NCI-H2107 treated with DMSO at 0.1 percent for 48 hours (cell line): ENCODE results near the gene SPEN.
A peak's percentile ranks its signal among the peaks of the same experiment; 100 is the strongest.
"Not testable (repeated sequence)": the region's sequence is repeated elsewhere in the genome, so short reads cannot be mapped to it uniquely, and the experiment has no call there.

Experiments used
- DNase-seq: peaks from one replicate; lab custom pipeline; 2025; ENCODE audit not compliant: unreplicated experiment; lab: John Stamatoyannopoulos, UW

The SPEN gene

DNA sequence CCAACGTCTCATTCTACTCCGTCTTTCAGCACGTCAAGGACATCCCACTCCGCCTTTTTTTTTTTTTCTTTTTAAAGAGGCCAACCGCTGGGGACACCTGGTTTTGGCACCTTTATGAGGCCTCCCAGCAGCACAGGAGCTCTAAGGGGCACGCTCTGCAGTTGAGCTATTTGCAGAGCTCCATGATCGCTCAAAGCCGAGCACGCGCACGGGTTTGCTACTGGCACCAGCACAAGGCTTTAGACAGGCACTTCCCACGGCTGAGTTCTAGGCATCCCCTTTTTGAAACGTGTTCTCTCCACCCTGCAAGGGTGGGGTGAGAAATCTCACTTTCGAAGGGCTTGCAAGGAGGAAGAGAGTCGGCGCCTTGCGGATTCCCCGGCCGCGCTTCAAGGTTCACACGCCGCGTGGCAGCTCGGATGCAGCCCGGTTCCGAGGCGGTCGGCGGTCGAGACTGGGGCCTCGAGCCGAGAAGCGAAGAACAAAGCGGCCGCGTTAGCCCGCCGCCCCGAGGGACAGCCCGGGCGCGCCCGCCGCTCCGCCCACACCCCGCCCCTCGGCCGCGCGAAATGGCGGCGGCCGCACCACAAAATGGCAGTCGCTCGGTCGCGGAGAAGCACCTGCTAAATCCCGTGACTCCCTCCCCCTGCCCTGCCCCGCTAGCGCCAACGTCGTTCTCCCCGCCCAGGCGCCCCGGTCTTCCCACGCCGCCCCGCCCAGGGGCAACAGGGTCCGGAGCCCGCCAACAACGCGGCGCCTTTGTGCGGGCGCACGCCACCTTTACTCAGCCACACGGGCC, 12.9 kb upstream of the SPEN start:
- DNase-seq, result peak; percentile 97

DNA sequence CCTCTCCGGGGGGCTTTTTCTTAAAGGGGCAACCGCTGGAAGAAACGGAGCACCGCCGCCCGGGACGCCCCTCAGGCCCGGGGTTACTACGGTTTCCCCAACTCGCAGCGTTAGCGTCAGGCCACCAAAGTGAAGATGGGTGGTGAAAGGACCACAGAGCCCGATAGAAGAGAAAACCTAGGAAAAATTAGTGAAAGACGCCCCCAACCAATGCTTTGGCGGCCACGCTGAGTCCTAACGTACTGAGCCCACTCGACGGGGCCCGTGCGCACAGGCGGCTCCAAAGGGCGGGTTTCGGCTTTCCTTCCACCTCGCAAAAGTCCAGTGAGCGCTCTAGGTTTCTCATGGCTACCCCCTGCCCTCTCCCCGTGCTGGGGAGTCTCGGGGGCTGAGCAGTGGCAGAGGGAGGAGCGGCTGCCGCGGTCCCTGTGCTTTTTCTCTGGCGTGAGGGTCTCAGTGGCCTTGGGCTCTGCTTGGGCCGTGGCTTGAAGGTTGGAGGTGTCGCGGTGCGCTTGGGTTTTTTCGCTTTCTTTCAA, 12.2 kb upstream of the SPEN start:
- DNase-seq, result no peak

DNA sequence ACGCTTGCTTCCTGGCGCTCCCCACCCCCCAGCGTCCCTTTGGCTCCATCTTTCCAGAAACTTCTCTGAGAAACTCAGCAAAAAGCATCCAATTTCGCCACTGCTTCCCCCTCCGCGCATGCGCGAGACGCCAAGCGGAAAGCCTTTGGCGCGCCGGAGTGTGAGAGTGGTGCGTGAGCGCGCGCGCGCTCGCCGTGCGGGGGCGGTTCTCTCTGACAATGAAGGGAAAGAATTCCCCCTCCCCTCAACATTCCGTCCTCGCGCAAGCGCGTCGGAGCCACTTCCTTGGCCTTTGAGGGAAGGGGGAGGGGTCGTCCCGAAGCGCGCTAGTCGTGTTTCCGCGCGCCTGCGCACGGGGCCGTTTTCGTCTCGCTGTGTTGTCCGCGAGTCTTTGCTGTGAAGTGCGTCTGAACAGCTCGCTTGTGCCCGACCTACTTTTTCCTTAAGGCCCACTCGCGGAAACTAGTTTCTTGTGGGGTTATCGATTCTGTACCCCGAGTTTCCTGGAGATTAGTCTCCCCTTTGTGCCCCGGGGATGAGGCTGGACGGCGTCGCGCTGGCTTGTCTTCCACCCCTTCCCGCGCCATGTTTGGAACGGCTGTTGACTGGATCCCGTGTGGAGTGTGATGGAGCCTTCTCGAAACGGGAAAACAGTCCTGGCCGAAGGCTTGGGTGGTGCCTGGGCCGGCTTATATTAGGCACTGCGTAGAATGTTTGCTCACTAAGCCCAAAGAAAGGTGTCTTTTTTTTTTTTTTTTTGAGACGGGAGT, 11.6 kb upstream of the SPEN start:
- peak; percentile 96 for DNase-seq

DNA sequence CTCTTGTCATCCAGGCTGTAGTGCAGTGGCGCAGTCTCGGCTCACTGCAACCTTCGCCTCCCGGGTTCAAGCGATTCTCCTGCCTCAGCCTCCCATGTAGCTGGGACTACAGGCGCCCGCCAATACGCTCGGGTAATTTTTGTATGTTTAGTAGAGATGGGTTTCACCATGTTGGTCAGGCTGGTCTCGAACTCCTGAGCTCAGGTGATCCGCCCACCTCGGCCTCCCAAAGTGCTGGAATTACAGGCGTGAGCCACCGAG, 11.1 kb upstream of the SPEN start:
- DNase-seq, result not testable (repeated sequence)

DNA sequence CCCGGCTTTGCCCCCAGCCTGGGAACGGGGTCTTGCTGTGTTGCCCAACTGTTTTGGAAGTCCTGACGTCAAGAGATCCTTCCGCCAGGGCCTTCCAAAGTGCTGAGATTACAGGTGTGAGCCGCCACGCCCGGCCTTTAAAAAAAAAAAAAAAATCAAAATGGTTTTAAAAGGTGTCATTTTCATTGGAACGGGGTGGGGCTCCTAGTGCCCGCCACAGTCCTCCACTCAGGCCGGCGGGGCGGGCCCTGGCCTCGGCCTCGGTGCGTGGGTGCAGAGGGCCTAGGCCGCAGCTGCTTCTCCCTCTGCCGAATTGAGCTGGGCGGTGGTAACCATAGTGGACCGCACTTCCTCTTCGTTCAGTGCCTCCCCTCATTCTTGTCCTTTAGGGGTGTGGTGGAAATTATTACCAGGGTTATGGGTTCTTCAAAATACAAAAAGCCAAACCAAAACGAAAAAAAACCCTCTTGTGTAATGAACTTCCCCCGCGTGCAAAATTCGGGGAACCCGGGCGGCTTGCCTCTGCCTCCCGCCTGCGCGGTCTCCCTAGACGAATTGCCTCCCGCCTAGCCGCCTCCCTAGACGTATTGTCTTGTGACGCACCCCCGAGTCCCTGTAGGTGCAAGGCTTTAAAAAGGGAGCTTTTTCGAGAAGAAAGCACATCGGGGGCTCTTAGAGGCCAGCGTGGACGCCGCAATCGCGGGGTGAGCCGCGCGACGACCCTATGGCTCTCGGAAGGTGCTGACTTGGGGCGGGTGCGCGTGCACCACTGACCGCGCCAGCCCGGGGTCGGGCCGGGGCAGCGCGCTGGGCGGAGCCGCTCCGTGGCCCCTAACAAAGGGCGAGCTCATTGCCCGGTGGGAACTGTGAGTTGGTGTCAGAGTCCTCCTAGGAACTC, 10.5 kb upstream of the SPEN start:
- DNase-seq, result no peak

DNA sequence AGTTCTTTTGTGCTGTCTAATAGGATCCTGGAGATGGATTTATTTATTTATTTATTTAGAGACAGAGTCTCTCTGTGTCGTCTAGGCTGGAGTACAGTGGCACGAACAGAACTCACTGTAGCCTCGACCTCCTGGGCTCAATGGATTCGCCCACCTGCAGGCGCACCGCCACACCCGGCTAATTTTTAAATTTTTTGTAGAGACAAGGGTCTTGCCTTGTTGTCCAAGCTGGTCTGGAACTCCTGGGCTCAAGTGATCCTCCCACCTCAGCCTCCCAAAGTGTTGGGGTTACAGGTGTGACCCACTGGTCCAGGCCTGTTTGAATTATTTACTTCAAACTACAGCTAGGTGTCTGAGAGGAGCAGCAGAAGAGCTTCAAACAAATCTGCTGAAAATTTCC, 9.6 kb upstream of the SPEN start:
- no peak for DNase-seq

DNA sequence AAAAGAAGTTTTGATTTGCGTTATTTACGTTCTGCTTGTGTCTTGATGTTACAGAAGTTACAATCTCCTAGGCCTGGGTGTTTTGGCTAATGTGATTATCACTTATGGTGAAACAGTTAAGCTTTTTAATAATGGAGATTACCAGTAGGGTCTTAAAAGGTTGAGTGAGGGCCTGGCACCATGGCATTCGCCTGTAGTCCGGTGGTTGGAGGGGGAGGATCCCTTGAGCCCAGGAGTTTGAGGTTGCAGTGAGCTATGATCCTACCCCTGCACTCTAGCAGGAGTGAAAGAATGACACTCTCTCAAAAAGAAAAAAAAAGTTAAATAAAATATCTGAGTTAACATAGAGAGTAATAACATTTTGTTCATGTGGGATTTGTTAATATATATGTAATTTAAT, 8.8 kb upstream of the SPEN start:
- no peak for DNase-seq

DNA sequence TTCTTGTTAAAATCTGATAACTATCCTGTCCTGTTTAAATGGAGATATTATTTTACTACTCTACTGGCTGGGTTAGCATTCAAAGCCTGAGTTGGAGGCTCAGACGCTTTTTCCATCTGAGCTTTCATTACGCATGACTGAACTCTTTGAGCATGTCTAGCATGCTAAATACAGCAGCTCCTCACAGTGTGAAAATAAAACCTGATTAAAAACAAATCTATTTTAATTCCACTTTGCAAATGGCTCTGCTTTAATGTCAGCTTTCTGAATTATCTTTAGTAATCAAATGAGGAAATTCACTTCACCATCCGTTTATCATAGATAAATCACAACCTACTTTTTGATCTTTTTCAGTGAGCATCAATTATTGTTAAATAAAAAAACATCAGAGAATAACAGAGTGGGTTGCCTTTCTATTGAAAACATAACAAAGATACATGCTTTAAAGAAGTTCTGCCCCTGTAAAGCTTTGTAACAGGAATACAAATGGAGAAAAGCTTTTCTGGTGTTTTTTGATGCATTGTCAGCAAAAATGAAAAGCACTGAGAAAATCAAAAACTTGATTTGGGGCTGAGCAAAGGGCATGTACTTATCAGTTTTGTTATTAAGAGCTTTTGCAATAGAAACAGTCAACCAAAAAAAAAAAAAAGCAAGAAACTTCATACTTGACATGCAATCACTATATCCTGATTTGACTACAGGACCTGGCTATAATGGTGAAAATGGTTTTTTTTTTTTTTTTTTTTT, 3.5 kb upstream of the SPEN start:
- peak; percentile 22 for DNase-seq

DNA sequence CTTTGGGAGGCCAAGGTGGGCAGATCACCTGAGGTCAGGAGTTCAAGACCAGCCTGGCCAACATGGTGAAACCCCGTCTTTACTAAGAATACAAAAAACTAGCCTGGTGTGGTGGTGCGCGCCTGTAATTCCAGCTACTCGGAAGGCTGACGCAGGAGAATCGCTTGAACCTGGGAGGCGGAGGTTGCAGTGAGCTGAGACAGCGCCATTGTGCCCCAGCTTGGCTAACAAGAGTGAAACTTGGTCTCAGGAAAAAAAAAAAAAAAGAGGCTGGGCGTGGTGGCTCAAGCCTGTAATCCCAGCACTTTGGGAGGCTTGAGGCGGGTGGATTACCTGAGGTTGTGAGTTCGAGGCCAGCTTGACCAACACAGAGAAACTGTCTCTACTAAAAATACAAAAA, 1.5 kb upstream of the SPEN start:
- DNase-seq, result not testable (repeated sequence)

DNA sequence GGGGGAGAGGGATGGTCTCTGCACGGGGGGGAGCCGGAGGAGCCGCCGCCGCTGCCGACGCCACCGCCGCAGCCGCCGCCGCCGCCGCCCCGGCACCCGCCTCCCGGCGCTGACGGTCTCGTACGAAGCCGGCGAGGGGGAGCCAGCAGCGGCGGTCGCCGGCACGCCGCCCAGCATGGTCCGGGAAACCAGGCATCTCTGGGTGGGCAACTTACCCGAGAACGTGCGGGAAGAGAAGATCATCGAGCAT, 311 bp downstream of the SPEN start:
- DNase-seq, result no peak

DNA sequence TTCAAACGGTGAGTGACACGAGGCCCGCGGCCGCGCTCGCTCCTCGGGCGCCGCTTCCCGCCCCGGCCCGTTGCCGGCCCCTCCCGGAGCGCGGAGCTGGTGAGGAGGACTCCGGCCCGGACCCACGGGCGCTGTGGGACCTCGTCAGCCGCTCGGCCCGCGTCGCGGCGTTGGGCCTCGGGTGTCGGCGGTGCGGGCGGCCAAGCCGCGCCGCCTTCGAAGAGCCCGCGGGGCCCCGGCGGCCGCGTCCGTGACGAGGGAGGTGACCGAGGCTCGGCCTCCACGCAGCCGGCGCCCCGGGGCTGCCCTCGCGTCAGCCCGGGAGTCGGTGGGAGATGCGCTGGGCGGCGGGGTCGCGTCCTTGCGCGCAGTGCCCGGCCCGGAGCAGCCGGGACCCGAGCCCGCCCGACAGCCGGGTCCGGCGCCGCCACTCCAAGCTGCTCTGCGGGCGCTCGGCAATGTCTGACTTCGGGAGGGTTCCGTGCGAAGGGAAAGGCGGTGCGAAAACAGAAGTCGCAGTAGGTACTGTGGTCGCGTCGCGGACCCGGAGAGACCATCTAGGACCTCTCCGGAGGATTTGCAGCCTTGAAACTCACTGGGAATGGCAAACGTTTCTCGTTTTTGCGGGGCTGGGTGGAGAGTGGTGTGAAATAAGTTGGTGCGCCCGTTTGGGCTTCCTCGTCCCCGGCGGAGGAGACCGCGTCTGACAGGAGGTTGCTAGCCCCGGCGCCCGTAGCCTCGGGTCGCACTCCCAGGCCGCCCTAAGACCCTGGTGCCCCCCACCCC, 829 bp downstream of the SPEN start:
- DNase-seq, result no peak

DNA sequence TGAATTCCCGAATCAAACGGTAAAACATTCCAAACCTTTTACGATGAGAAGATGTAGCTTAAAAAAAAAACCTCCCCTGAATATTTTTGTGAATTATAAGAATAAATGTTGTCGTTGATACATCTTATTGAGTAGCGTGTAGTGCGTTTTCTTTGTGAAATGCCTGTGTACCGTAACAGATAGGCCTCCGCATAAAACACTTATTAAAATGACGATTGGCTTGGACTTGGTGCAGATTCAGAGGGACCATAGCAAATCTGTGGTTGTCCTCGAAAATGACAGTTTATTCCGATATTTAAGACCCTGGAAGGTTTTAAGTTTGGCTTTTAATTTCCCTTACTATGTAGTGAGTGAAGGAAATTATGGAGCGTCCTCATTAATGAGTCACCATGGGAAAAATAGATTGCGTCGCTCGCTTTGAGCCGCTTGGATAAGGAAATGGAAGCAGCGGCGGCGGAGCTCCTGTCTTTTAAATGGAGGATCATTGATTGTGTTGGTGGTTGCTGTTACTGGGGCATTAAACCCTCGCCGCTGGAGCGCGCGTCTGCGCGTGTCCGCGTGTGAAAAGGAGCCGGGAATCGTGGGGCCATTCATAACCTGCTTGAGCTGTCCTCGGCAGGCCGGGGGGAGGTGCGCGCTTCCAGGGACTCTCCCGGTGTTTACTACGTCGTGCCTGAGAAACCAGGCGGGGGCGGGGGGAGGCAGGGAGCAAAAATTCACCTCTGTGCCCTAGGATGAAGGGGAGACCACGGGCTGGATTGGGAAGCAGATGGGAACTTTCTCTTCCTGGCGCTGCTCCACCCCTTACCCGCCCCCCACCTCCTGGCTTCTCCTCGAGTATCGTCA, 1.6 kb downstream of the SPEN start:
- peak; percentile 85 for DNase-seq

DNA sequence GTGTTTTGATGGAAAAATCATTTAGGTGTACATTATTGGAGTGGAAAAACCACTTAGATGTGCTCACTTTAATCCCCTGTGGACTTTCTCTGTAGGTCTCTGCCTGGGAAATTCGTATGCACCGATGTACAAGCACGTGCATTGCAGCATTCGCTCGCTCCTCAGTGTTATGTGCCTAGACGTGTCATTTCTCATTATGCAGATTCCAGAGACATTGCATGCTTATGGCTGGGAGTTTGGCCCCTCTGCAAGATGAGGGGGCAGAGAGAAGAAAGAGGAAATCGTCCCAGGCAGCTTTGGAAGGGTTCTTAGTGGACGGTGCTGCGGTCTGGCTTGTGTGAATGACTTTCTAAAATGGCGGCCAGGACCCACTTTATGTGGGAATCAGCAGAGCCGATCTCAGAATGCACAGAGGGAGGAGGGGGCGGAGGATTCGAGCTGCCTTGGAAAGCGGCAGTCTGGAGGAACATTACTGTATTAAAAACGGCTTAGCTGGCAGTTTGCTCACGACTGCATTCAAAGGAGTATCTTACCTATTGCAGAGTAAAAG, 2.3 kb downstream of the SPEN start:
- peak; percentile 90 for DNase-seq

DNA sequence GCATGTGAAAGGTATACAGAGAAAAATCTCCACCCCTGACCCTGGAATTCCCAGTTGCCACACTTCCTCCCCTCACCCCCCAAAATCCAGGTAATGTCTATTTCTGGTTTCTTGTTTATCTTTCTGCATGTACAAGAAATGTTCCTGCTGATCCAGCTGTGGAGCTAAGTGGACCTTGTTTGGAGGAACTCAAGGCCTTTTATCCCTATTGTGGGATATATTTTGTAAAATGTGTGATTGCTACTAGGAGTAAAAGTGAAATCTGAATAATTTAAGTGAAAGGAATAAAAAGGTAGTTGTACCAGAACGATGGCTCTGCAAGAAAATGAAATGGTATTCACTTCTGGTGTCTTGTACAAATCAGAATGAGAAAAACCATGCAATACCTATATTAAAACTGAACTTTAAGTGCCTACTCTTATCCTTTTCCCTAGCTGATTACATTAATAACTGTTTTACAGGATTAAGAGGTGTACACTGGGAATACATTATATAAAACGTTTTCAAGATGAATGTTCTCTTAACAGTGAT, 3.0 kb downstream of the SPEN start:
- no peak for DNase-seq

DNA sequence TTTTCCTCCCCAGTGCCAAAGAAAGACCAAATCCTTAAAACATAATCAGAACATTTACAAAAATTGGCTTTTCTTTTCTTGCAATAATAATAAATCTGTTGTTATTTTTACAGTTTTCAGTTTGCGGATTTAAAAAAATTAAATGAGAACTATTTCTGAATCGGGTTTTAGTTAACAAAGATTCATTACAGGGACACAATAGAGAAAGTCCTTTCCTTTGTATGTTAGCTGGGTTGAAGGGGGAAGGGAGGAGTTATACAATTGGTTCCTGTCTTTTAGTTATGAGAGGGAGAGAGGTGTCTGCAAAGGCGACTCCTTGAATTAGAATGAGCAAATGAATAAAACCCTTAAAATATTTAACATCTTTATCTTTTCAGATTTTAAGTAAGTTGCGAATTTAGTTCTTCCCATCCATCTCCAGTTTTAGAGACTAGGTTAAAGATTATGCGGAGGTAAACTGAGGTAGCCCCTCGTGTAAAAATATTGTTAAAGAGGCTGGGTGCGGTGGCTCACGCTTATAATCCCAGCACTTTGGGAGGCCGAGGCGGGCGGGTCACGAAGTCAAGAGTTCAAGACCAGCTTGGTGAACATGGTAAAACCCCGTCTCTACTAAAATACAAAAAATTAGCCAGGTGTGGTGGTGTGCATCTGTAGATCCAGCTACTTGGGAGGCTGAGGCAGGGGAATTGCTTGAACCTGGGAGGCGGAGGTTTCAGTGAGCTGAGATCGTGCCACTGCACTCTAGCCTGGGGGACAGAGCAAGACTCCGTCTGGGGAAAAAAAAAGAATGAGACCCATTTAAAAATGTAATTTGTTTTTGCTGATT, 3.9 kb downstream of the SPEN start:
- DNase-seq, result peak; percentile 12

DNA sequence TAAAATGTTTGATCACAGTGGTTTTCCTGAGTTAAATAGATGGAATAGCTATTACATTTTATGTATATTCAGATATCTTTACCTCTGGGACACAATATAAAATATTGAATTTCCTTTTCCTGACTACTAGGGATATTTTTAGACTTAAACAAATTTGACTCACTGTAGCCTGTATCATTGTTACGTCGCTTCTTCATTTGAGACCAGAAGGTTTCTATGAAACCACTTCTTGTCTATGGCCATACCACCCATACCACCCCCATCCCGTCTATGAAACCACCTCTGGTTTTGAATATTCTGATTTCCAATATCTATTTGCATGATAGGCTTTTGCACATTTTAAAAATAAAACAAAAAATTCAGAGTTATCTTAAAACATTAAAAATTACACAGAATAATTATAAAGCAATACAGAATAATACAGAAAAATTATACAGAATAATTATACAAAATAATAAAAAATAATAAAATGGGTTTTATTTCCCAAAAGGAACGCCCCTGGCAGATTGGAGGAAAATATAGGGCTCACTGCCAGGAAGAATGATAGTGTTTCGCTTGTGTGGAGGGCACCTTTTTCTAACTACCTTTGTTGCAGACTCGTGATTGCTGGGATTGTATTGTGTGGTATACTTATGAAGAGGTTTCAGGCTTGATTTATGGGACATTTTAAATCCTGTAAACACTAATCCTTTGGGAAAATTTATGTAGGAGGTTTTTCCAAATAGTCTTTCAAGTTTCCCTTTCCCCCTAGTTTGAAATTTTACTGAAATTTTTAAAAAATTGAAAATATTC, 4.7 kb downstream of the SPEN start:
- DNase-seq, result peak; percentile 58

DNA sequence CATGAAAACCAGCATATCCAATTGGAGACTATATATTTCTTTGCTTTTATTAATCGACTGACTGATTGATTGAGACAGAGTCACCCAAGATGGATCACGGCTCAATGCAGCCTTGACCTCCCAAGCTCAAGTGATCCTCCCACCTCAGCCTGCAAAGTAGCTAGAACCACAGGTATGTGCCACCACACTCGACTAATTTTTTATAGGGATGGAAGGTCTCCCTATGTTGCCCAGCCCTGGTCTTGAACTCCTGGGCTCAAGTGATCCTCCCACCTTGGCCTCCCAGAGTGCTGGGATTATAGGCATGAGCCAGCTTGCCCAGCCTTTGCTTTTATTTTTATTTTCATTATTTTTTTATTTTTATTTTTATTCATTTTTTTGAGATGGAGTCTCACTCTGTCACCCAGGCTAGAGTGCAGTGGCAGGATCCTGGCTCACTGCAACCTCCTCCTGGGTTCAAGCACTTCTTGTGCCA, 5.4 kb downstream of the SPEN start:
- no peak for DNase-seq
